AG09309 (cell line): ENCODE data around the gene ANTXRL.
"Not testable (repeated sequence)": the region's sequence is repeated elsewhere in the genome, so short reads cannot be mapped to it uniquely, and the experiment has no call there.

ENCODE experiments used
- DNase-seq: peaks from one replicate; pipeline ENCODE4 v3.0.0-alpha.2; 2010; ENCODE audit warnings: low read depth
- H3K4me3 ChIP-seq: 2 replicates; pipeline ENCODE4 v1.5.1; 2011; ENCODE audit warnings: mild to moderate bottlenecking, low read depth, low read length, moderate library complexity; ENCODE audit not compliant: control insufficient read depth
- CTCF ChIP-seq: IDR thresholded peaks from 2 replicates; pipeline ENCODE4 v1.5.1; 2011; ENCODE audit warnings: mild to moderate bottlenecking, low read depth, low read length, inconsistent platforms; ENCODE audit not compliant: insufficient read depth, control insufficient read depth; ENCODE audit errors: missing control alignments

Gene ANTXRL

DNA sequence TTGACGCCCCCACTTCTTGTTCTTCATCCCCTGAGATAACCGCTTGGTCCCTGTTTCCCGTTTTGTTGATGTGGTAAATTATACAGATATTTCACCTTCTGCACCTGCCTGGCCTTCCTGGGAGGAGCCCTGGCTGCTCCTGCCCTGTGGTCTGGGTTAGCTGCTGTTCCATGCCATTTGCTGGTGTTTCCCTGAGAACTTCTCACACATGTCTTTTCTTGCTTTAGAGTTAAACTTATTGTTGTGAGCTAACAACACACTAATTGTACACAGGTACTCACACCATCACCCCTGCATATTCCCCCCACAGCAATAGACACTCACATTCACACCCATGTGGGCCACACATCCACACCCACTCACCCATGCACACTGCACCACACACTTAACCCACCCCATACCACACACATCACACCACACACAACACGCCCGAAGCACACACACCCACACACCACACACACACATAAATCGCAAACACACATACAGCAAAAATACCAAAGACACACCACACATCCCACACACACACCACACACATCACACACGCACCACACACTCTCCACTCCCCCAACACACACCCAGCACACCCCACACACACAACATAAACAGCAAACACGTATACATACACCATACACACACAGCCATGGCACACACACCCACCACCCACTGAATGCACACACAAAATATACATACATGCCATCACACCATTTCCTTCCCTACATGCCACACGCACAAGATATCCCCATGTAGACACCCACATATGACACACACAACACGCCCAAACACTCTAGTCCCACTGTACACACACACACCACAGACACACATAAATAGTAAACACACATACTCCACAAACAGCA lies 19.4 kb upstream of the ANTXRL start:
- no peak for DNase-seq
- no peak overlapping the region for H3K4me3 ChIP-seq
- no peak for TF ChIP-seq CTCF

- no peak for DNase-seq
- no peak overlapping the region for H3K4me3 ChIP-seq
- no peak for TF ChIP-seq CTCF
These were observed 18.5 kb upstream of the ANTXRL start for GRCh38 chr10:46268076-46268881.

DNA sequence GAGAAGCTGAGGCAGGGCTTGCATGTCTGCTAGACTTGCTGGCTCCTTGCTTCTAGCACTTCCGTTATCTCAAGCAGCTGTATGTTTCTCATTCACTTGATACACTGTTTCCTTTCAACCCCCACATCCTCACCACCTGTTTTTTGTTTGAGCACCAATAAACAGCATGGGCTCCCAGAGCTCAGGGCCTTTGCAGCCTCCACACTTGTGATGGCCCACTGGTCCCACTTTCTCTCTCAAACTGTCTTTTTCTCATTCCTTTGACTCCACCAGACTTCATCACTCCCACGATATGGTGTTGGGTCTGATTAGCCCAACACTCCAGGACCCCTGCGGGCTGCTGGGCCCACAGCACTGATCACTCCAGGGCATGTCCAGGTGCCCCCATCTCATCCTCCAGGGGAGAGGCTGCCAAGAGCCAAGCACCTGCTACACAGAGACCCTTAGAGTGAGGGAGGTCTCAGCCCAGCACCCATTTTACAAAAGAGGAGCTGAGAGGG lies 17.2 kb upstream of the ANTXRL start:
- H3K4me3 ChIP-seq, DNase-seq: not testable (repeated sequence)

- TF ChIP-seq CTCF, result no peak
- no peak for DNase-seq
- no peak overlapping the region for H3K4me3 ChIP-seq
These were observed 16.5 kb upstream of the ANTXRL start for GRCh38 chr10:46270086-46270811.

DNA sequence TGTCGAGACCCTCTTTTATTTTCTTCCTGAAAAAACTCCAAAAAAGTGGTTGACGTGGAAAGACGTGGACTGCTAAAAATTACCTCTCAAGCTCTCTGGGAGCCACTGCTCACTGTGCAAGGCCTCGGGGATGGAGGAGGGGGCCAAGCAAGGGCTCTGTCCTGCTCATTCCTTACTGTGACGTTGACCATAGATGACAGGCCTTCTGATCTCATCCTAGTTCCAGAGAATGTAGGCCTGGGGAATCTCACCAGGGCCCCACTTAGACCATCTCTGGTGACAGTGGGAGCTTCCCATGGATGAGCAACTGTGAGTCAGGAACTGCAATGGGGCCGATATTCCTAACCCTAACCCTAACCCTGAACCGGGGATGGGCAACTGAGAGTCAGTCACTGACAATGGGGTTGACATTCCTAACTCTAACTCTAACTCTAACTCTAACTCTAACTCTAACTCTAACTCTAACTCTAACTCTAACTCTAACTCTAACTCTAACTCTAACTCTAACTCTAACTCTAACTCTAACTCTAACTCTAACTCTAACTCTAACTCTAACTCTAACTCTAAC lies 15.8 kb upstream of the ANTXRL start:
- H3K4me3 ChIP-seq, DNase-seq: not testable (repeated sequence)

- DNase-seq, H3K4me3 ChIP-seq: not testable (repeated sequence)
These were observed 14.8 kb upstream of the ANTXRL start for GRCh38 chr10:46271795-46272499.

DNA sequence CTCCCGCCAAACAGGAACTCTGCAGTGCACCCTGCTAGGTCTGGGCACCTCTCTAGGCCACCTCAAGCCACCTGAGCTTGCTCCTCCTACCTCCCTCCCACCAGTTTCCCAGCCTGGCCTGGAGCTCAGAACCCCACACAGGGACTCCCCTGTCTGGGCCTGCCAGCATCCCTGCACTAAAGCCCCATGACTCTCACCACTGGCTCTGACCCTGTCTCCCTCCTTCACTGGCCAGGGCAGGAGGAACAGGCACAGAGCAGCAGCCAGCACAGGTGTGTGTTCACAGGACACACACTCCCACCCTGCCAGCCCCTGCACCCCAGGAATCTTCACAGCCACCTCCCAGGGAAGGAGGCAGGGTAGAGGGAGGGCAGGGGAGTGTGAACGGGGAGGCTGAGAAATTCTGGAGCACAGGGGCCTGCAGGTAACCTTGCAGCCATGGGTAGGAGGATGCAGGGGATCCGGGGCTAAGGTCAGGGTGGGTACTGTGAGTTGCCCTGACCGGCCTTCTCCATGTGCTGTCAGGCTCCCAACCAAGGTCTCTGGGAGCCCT lies 13.9 kb upstream of the ANTXRL start:
- TF ChIP-seq CTCF, result no peak
- no peak overlapping the region for H3K4me3 ChIP-seq
- DNase-seq, result no peak
